Measurements from ENCODE around the gene RUFY2. TPM values are rescaled to one million over a fixed set of nuclear protein-coding genes. Genes with fewer than 3 reads are reported as not detected.

Gene RUFY2
- total and polyA plus RNA-seq, 4 experiments from 2014 or later = 2.0 to 24.9 (median 15.9) TPM

- Histone ChIP-seq H3K4me1 (ENCODE audit: insufficient read depth, low read length) (no peaks in the 10 kb centered on the region), H3K4me3 (ENCODE audit: low read length in 2 of 2) (no peak overlapping the region), H3K36me3 (ENCODE audit: insufficient read depth, low read length) (no peaks in the 10 kb centered on the region), H3K27ac (ENCODE audit: low read depth, low read length) (no peak overlapping the region), H3K27me3 (ENCODE audit: insufficient read depth, low read length) (no peaks in the 10 kb centered on the region), H3K9me3 (ENCODE audit: control insufficient read depth in 1 of 2, low read length in 2 of 2) (no peaks in the 10 kb centered on the region)
- Mint-ChIP-seq H3K36me3 (no peaks in the 10 kb centered on the region), H3K9me3 (no peaks in the 10 kb centered on the region), H3K27ac (no peak overlapping the region), H3K4me3 (no peak overlapping the region), H3K4me1 (peaks cover 0 to under 1% (median 0%) of the 10 kb centered on the region in 4 donors), H3K27me3 (no peaks in the 10 kb centered on the region)
- ChIA-PET CTCF (ENCODE audit: partially characterized antibody) (no interaction called here), POLR2A (ENCODE audit: partially characterized antibody) (no interaction called here)
- intact Hi-C loops (cut with micrococcal nuclease) = no loop called here
- DNase-seq = no peak
Observed at GRCh38 chr10:68296843-68297663, 110.0 kb downstream of the RUFY2 start.

Other genes with a start within 250 kb of the RUFY2 start
- gene ATOH7, start 175.2 kb downstream of the RUFY2 start, total RNA-seq = not detected
- gene ATOH7, start 175.2 kb downstream of the RUFY2 start, polyA plus RNA-seq = not detected
- 100 to 1,000 TPM; 170 to 176 TPM for gene HNRNPH3, start 75.2 kb downstream of the RUFY2 start, total RNA-seq
- 100 to 1,000 TPM; 121 to 137 TPM for gene HNRNPH3, start 75.2 kb downstream of the RUFY2 start, polyA plus RNA-seq
- gene PBLD, start 74.3 kb downstream of the RUFY2 start, total RNA-seq = 1 to 10 TPM; 2.3 TPM
- gene PBLD, start 74.3 kb downstream of the RUFY2 start, polyA plus RNA-seq = 1 to 10 TPM; 1.0 to 3.0 TPM
- gene DNA2, start 64.7 kb upstream of the RUFY2 start, total RNA-seq = 1 to 10 TPM; 5.4 to 7.7 TPM
- 1 to 10 TPM in 1 of 2 donors, under 1 TPM in 1; 0.36 to 1.2 TPM for gene DNA2, start 64.7 kb upstream of the RUFY2 start, polyA plus RNA-seq
- gene SLC25A16, start 120.2 kb upstream of the RUFY2 start, total RNA-seq = 10 to 100 TPM; 29.1 to 30.7 TPM
- gene SLC25A16, start 120.2 kb upstream of the RUFY2 start, polyA plus RNA-seq = 1 to 10 TPM; 5.4 to 6.7 TPM
- 1 to 10 TPM; 1.4 to 1.5 TPM for gene TET1, start 153.1 kb upstream of the RUFY2 start, total RNA-seq
- 1 to 10 TPM in 1 of 2 donors, under 1 TPM in 1; 0.71 to 1.0 TPM for gene TET1, start 153.1 kb upstream of the RUFY2 start, polyA plus RNA-seq